Body of pancreas (tissue), 4 donors: ENCODE results near the gene WDFY1. TPM values are rescaled to one million over a fixed set of nuclear protein-coding genes. Genes with fewer than 3 reads are reported as not detected.

ENCODE experiments used
- ATAC-seq: fragments of 150-250 bp; one replicate; pipeline ENCODE4 v1.9.1; 2016
- DNase-seq, 4 donors: peaks; one replicate each; pipeline ENCODE4 v3.0.0-alpha.2; 2019
- H3K27ac ChIP-seq, 4 donors: fragments of 200-600 bp; sonication (generic); 1 replicate in 3 of 4; 2 replicates in 1 of 4; pipeline versions ENCODE4 v1.5.1 to v1.6.1; 2016 to 2019; ENCODE audit warnings: mild to moderate bottlenecking in 1 of 4, mixed read lengths in 1 of 4, moderate library complexity in 1 of 4
- H3K27me3 ChIP-seq, 2 donors: fragments of 200-600 bp; sonication (generic); one replicate each; pipeline ENCODE4 v1.6.0; 2016; ENCODE audit warnings: mild to moderate bottlenecking in 1 of 2
- H3K36me3 ChIP-seq, 2 donors: fragments of 200-600 bp; sonication (generic); replicated peaks in 1 of 2; 2 replicates each; pipeline ENCODE4 v1.5.1; 2016; ENCODE audit warnings: low read depth in 2 of 2; ENCODE audit not compliant: insufficient read depth in 1 of 2
- H3K4me1 ChIP-seq: fragments of 200-600 bp; sonication (generic); one replicate; pipeline ENCODE4 v1.6.0; 2016
- H3K4me3 ChIP-seq, 2 donors: fragments of 200-600 bp; sonication (generic); 1 replicate in 1 of 2; 2 replicates in 1 of 2; pipeline ENCODE4 v1.5.1; 2016 to 2019
- H3K9me3 ChIP-seq, 3 donors: fragments of 200-600 bp; sonication (generic); 1 replicate in 2 of 3; 2 replicates in 1 of 3; pipeline ENCODE4 v1.5.1; 2016
- CTCF ChIP-seq, 7 experiments: fragments of 450-650 bp in 4 of 7; fragments of 200-600 bp in 3 of 7; sonication (generic) in 3 of 7; IDR thresholded peaks; one replicate each; pipeline ENCODE4 v1.5.1; 2016 to 2019; ENCODE audit warnings: antibody characterized with exemption in 7 of 7
- POLR2A ChIP-seq, 3 donors: fragments of 450-650 bp; IDR thresholded peaks; one replicate each; pipeline ENCODE4 v1.6.1; 2016; ENCODE audit warnings: antibody characterized with exemption in 3 of 3, mild to moderate bottlenecking in 2 of 3
- WGBS, 2 donors: methylation state at CpG; one replicate each; pipeline ENCODE4 v1.1.5; 2017; 5-methylcytosine and 5-hydroxymethylcytosine counted together
- intact Hi-C: fragments of 100-400 bp; cut with DNase I; formaldehyde crosslinking; loops from one replicate; pipeline ENCODE4 v1.15.1; 2023
- total RNA-seq, 2 donors: library from RNA; depleted of rRNA; stranded (reverse); fragments of >200 nt; gene quantifications; one replicate each; pipeline ENCODE4 v1.1.0, GENCODE V29; 2016

The WDFY1 gene
- total RNA-seq, 2 donors from 2014 or later, result 18.9 to 71.5 TPM

- peaks cover 33% of the 10 kb centered on the region for H3K4me1 ChIP-seq
Measured at GRCh38 chr2:223945755-223946154, 620 bp upstream of the WDFY1 start.

GRCh38 chr2:223944166-223944702 is 901 bp downstream of the WDFY1 start:
- peaks cover 36% of the 10 kb centered on the region for H3K4me1 ChIP-seq
- H3K27ac ChIP-seq, result peak overlapping the region; percentile 73 to 88 (median 82)
- H3K4me3 ChIP-seq, result peak overlapping the region; percentile 33 to 92
- intact Hi-C loops, result no loop called here
- H3K36me3 ChIP-seq, result no peaks in the 10 kb centered on the region
- peak in 2 of 3 donors; percentile 14 to 22 for TF ChIP-seq POLR2A (IDR thresholded peaks at IDR 0.05)
- no peak for TF ChIP-seq CTCF (IDR thresholded peaks at IDR 0.05)
- H3K9me3 ChIP-seq, result no peaks in the 10 kb centered on the region
- DNase-seq (peak; percentile 28 to 55 (median 39)), ATAC-seq (peak; percentile 39)
- H3K27me3 ChIP-seq, result no peaks in the 10 kb centered on the region
- 0% methylated on average over 26 to 45 of the region's 46 CpGs for WGBS, 2 donors

More at GRCh38 chr2:223945755-223946154, 620 bp upstream of the WDFY1 start:
- intact Hi-C loops, result no loop called here
- DNase-seq, result no peak
- no peaks in the 10 kb centered on the region for H3K9me3 ChIP-seq
- TF ChIP-seq POLR2A (IDR thresholded peaks at IDR 0.05) (no peak), CTCF (IDR thresholded peaks at IDR 0.05) (no peak)
- WGBS, 2 donors, result 33 to 36% methylated on average over 4 of the region's 4 CpGs
- no peak overlapping the region for H3K27ac ChIP-seq
- H3K4me3 ChIP-seq, result no peak overlapping the region
- no peaks in the 10 kb centered on the region for H3K36me3 ChIP-seq
- H3K27me3 ChIP-seq, result no peaks in the 10 kb centered on the region
- no peak for ATAC-seq

- peak overlapping the region in 1 of 2 donors; percentile 92 for H3K4me3 ChIP-seq
- TF ChIP-seq CTCF (IDR thresholded peaks at IDR 0.05) (no peak), POLR2A (IDR thresholded peaks at IDR 0.05) (no peak)
- peak overlapping the region in 3 of 4 donors; percentile 73 to 88 (median 87) for H3K27ac ChIP-seq
- H3K36me3 ChIP-seq, result no peaks in the 10 kb centered on the region
- no peaks in the 10 kb centered on the region for H3K27me3 ChIP-seq
- intact Hi-C loops, result no loop called here
- H3K4me1 ChIP-seq, result peaks cover 40% of the 10 kb centered on the region
- 7 to 14% methylated on average over 7 of the region's 7 CpGs for WGBS, 2 donors
- DNase-seq (peak in 3 of 4 donors; percentile 25 to 43 (median 42)), ATAC-seq (peak; percentile 33)
- H3K9me3 ChIP-seq, result no peaks in the 10 kb centered on the region
Measured at GRCh38 chr2:223943561-223944008, 1.6 kb downstream of the WDFY1 start.

GRCh38 chr2:223943135-223943534 is 2.0 kb downstream of the WDFY1 start:
- no peaks in the 10 kb centered on the region for H3K9me3 ChIP-seq
- DNase-seq, result no peak
- H3K27ac ChIP-seq, result peak overlapping the region in 3 of 4 donors; percentile 73 to 88 (median 87)
- WGBS, 2 donors, result 40 to 44% methylated on average over 1 of the region's 1 CpG
- H3K4me3 ChIP-seq, result no peak overlapping the region
- H3K27me3 ChIP-seq, result no peaks in the 10 kb centered on the region
- intact Hi-C loops, result no loop called here
- H3K4me1 ChIP-seq, result peaks cover 44% of the 10 kb centered on the region
- no peak for ATAC-seq
- no peaks in the 10 kb centered on the region for H3K36me3 ChIP-seq
- TF ChIP-seq POLR2A (IDR thresholded peaks at IDR 0.05) (no peak), CTCF (IDR thresholded peaks at IDR 0.05) (no peak)
